Measurements from ENCODE around the gene OR4D2. TPM values are rescaled to one million over a fixed set of nuclear protein-coding genes. Genes with fewer than 3 reads are reported as not detected.
"Not testable (repeated sequence)": the region's sequence is repeated elsewhere in the genome, so short reads cannot be mapped to it uniquely, and the experiment has no call there.

The OR4D2 gene
- total and polyA plus RNA-seq, 2 of the 4 experiments (the other 2 are of a cell fraction) = not detected

- dilution Hi-C loops (cut with HindIII; ENCODE audit: low sequenced_read_pairs, unreplicated experiment); H3K27ac ChIP-seq (ENCODE audit: insufficient read depth, low read length); H3K18ac ChIP-seq (ENCODE audit: low read depth, low read length); H3K4me3 ChIP-seq (ENCODE audit: insufficient read depth, low read depth, low read length); H3K36me3 ChIP-seq (ENCODE audit: control insufficient read depth, insufficient read depth, low read length); in situ Hi-C loops (cut with MboI; ENCODE audit: low sequenced_read_pairs); H2AFZ ChIP-seq (replicated peaks; ENCODE audit: low read length, poor library complexity); H3K9me3 ChIP-seq (ENCODE audit: control insufficient read depth, insufficient read depth, low read length); ATAC-seq (ENCODE audit: low read depth); H2AK5ac ChIP-seq (ENCODE audit: low read depth, low read length); H3K23ac ChIP-seq (ENCODE audit: low read depth, low read length); H2AK9ac ChIP-seq (replicated peaks; ENCODE audit: low read depth, low read length, poor library complexity); POLR2A ChIA-PET (ENCODE audit: unreplicated experiment); H3K9ac ChIP-seq (ENCODE audit: low read depth, low read length); CTCF ChIA-PET; H4K91ac ChIP-seq (ENCODE audit: insufficient read depth, low read depth, low read length); intact Hi-C loops (cut with micrococcal nuclease); H3K4ac ChIP-seq (ENCODE audit: low read depth, low read length); H3K56ac ChIP-seq (ENCODE audit: extremely low read depth, insufficient read depth, low read length); H4K8ac ChIP-seq (ENCODE audit: low read depth in 2 of 2, low read length in 2 of 2); H2BK5ac ChIP-seq (ENCODE audit: low read depth, low read length, poor library complexity, severe bottlenecking); H3K79me1 ChIP-seq (ENCODE audit: low read depth in 1 of 2, low read length in 2 of 2); H4K20me1 ChIP-seq (ENCODE audit: insufficient read depth, low read length); BruUV-seq (replicated peaks); H3K14ac ChIP-seq (replicated peaks; ENCODE audit: low read depth, low read length); H2BK20ac ChIP-seq (ENCODE audit: low read depth, low read length); H3K27me3 ChIP-seq (ENCODE audit: control insufficient read depth, insufficient read depth, low read length); H4K5ac ChIP-seq (ENCODE audit: low read depth, low read length); H3K4me1 ChIP-seq (ENCODE audit: control insufficient read depth, insufficient read depth, low read length); H3K4me2 ChIP-seq (ENCODE audit: low read depth, low read length); DNase-seq; H2BK120ac ChIP-seq (ENCODE audit: low read depth, low read length); H3K9me1 ChIP-seq (ENCODE audit: insufficient read depth, low read length); H2BK15ac ChIP-seq (ENCODE audit: low read depth, low read length): not testable (repeated sequence)
- WGBS, 2 experiments (ENCODE audit: extremely low coverage in 2 of 2, insufficient read length in 1 of 2) = no CpG with 5 or more reads among the region's 4 CpGs
These were observed 23.4 kb upstream of the OR4D2 start for GRCh38 chr17:58143335-58143734.

Data from IMR-90 (cell line).